M059J (cell line): ENCODE data around the gene UTP3. TPM values are rescaled to one million over a fixed set of nuclear protein-coding genes. Genes with fewer than 3 reads are reported as not detected.
"Not testable (repeated sequence)": the region's sequence is repeated elsewhere in the genome, so short reads cannot be mapped to it uniquely, and the experiment has no call there.

Experiments
- DNase-seq: peaks from one replicate; pipeline ENCODE4 v3.0.0-alpha.2; 2012; ENCODE audit warnings: low read depth
- total RNA-seq: library from RNA; depleted of rRNA; stranded (reverse); fragments of >200 nt; shearing (Covaris generic); gene quantifications from 2 replicates; pipeline ENCODE4 v1.2.3, GENCODE V29; 2014; rRNA removed

Gene UTP3
- total RNA-seq, 1 experiment from 2014 or later = 16.2 TPM

DNA sequence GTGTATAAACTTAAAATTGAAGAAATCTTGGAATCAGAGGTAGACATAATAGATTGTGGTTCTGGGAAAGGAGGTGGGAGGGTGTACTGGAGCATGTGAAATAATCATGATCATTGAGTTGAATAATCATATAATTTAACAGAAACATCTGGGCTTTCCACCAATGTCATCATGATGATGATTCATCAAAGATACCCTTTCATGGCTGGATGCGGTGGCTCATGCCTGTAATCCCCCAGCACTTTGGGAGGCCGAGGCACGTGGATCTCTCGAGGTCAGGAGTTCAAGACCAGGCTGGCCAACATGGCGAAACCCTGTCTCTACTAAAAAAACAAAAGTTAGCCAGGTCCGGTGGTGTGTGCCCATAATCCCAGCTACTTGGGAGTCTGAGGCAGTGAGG, 26.8 kb downstream of the UTP3 start:
- DNase-seq = no peak

DNA sequence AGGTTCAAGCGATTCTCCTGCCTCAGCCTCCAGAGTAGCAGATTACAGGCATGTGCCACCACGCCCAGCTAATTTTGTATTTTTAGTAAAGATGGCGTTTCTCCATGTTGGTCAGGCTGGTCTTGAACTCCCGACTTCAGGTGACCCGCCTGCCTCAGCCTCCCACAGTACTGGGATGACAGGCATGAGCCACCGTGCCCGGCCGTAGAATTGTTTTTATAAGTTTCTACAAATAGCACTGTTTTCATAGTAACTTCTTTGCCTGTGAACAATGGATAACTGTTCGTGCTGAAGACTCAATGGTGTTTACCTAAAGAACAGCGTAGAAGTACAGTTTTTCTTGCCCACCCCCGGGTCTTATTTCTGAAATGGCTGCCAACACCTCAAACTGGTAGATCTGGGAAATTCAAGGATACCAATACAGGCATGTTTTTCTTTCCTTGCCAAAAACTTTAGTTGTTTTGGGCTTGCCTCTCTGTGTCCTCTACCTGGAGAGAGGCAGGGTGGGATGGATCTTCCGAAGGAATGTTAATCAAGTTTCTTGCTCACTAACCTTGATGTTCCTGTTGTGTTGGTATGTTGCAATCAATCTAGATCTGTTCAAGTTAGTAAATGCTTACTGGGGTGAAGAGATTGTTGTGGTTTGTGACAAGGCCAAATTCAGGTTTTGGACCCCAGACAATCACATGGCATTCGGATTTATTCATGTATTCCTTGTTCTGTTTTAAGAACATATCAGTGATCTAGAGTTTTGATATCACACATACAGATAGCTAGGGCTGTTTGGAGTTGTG, 30.7 kb downstream of the UTP3 start:
- no peak for DNase-seq

DNA sequence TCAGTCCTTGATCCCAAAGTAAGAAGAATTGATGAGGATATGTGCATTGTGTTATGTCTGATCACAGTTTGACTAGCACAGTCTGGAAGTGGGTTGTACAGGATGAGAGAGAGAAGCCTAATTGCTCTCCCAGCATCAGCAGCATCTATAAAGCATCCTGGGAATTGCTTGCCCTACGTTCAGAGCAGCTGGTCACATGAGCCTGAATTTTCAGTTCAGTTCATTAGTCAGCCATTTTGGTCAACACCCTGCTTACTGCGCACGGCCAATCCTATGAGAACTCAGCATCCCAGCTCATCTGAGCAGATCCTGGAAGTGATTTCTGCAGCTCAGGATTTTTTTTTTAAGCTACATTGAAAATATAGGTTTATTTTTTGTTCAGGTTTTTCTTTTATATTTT, 33.4 kb downstream of the UTP3 start, which contains the start of gene RUFY3:
RUFY3 (plus strand) TSS at position 218 of the 400 bp plus-strand sequence. CDS start 610 bp downstream, outside the sequence.
- DNase-seq = peak; percentile 47

DNA sequence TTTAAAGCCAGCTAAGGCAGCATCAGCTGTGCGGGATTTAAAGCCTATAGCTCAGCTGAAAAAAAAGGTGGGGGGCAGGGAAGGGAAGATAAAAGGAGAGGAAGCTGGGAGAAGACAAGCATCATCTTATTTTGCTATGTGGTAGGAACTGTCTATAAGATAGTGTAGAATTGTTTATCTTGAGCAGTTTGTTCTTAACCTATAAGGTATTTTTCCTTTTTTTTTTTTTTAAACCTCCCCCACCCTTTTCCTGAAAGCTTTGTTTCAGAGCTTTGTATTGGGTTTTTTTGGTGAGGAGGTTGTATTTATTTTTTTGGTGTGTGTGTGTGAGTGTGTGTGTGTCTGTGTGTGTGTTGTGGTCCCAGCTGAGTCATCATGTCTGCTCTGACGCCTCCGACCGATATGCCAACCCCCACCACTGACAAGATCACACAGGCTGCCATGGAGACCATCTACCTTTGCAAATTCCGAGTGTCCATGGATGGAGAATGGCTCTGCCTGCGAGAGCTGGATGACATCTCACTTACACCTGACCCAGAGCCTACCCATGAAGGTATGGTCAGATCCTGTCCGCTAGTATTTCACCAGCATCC, 34.0 kb downstream of the UTP3 start:
- DNase-seq = peak; percentile 44

DNA sequence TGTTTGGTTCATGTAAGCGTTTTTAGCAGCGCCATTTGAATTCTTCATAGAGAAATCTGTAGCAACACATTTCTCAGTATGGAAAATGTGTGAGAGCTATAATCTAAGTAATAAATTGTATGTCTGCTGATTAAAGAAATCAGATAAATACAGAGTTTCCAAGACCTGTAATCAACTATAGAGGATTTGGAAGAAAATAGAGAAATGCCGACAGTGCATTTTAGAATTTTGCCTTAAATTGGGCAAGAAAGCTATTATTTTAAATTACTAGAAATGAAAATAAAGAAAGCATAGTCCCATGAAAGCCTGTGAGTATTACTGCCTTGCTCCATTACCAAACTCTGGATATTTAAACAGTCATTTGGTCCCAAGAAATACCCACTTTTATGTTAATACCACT, 36.1 kb downstream of the UTP3 start:
- no peak for DNase-seq

DNA sequence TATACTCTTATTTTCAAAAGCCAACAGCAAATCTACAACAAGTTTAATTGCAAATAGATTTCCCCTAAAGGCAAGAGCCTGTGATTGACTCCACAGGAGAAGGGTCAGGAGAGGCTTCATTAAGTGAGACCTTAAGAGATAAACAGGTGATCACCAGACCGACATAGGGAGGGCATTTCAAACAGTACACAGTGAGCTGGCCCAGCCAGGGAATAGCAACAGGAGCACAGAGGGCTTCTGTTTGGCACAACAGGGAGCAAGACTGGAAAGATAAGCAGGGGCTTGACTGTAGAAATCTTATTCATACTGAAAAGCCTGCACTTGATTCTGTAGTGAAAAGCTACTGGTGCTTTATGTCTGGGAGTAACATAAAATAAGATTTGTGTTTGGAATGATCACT, 37.3 kb downstream of the UTP3 start:
- no peak for DNase-seq

DNA sequence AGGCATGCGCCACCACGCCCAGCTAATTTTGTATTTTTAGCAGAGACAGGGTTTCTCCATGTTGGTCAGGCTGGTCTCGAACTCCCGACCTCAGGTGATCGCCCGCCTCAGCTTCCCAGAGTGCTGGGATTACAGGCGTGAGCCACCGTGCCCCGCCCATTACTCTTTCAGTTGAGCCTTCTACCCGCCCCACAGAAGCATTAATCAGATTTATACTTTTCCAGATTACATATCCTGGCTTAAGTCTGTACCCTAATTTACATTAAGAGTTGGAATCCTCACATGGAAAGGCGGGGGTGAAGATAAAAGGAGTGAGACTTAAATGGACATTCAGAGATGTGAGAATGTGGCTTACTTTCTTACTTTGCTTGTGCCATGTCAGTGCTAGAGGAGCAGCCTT, 38.2 kb downstream of the UTP3 start:
- not testable (repeated sequence) for DNase-seq

DNA sequence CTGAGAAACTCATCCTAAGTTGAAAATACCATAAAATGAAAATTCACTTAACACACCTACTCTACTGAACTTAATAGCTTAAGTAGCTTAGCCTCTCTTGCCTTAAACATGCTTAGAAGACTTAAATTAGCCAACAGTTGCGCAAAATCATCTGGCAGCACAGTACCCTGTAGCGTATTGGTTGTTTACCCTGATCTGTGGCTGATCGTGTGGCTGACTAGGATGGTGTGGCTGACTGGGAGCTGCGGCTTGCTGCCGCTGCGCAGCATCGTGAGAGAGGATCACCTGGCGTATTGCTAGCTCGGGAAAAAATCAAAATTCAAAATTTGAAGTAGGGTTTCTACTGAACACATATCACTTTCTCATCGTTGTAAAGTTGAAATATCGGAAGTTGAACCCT, 39.8 kb downstream of the UTP3 start:
- DNase-seq = no peak

DNA sequence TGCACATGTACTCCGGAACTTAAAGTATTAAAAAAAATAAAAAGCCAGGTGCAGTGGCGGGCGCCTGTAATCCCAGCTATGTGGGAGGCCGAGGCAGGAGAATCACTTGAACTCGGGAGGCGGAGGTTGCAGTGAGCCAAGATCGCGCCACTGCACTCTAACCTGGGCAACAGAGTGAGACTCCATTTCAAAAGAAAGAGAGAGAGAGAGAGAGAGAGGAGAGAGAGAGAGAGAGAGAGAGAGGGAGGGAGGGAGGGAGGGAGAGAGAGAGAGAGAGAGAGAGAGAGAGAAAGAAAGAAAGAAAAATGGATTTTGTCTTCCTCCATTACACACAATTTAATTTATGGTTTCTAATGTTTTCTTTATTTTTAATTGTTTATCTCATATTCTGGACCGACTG, 44.5 kb downstream of the UTP3 start:
- not testable (repeated sequence) for DNase-seq

DNA sequence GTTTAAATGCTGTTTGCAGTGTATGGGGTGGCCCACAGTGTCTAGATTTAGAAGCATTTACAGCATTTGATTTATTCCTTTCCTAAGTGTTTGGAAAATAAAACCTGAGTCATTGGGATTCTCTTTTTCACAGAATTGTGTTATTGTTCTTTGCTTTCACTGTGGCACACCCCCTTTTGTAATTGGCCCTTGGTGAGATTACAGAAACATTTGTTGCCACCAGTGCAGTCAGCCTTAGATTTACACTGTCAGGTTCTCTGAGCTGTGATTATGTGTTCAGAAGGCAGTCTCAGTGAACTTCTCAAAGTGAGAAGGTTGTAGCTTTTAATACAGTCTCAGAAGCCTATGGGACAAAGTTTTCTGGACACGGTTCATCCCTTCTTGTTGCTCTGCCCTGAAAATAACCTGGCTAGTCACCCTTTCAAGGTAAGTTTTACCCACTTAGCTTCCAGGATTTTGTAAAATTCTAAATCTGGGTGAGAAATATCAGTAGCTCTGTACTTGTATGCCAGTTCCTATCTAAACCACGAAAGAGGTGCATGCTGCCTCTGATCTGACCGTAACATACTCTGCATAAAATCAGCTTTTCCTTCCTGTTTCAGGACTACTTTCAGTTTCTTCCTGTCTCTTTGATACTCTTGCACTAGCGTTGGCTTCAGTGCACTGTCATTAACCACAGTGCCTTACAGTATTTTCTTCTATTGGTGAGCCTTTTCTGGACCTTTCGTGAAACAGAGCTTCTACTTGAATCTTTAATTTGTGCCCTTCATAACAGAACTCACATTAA, 46.0 kb downstream of the UTP3 start:
- peak; percentile 67 for DNase-seq

DNA sequence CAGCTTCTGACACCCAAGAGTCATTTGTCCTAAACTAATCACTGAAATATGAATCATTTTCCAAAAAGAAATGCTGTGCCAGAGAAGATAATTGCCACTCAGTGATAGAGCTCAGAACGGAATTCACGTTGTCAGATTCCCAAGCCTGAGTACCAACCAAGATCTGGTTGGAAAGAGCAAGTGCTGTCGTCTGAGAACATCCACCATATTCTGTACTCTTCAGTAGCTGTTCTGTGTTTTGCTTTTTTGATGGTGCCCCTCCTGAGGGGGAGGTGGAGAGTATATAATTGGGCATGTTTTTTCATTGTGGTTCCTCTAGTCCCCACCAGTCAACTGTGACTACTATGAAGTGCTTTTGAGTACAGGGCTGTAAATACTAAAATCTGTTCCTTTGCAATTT, 46.6 kb downstream of the UTP3 start:
- peak; percentile 9 for DNase-seq

DNA sequence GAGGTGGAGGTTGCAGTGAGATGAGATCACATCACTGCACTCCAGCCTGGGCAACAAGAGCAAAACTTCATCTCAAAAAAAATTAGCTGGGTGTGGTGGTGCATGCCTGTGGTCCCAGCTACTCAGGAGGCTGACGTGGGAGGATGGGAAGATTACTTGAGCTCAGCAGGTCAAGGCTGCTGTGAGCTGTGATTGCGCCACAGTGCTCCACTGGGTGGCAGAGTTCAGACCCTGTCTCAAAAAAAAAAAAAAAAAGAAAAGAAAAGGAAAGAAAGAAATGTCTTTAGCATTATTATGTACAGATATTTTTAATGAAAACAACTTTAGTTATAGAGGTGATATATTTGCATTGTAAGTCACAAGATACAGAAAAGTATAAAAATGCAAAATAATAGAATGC, 47.6 kb downstream of the UTP3 start:
- peak; percentile 56 for DNase-seq

DNA sequence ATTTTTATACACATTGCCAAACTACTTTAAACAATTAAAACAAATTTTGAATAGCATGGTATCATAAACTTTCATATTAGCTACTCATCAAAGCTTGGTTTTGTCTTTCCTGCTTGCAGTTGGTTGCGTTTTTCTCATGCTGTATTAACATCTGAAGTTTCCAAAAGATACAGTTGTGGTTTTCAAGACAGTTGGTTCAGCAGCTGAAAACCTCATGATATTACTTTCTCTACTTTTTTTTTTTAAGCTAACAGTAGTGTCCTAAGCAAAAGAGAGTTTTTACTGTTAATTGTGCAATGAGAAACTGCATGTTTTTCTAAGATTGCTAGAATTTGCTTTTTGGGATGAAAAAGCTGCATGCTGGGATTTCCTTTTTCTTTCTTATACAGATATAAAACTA, 48.7 kb downstream of the UTP3 start:
- no peak for DNase-seq

DNA sequence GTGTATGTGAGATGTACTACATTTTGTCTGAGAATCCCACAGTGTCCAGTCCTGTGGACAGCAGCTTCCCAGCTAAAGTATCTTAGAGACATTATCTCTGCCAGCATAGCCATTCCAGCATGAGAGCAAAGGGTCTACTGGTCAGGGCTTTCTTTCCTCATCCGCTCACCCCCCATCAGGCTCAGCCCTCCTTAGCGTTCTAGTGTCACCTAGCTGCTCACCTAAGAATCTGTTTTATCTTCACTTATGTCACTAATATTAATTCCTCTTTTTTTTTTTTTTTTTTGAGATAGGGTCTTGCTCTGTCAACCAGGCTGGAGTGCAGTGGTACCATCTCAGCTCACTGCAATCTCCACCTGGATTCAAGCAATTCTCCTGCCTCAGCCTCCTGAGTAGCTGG, 49.1 kb downstream of the UTP3 start:
- DNase-seq = no peak

DNA sequence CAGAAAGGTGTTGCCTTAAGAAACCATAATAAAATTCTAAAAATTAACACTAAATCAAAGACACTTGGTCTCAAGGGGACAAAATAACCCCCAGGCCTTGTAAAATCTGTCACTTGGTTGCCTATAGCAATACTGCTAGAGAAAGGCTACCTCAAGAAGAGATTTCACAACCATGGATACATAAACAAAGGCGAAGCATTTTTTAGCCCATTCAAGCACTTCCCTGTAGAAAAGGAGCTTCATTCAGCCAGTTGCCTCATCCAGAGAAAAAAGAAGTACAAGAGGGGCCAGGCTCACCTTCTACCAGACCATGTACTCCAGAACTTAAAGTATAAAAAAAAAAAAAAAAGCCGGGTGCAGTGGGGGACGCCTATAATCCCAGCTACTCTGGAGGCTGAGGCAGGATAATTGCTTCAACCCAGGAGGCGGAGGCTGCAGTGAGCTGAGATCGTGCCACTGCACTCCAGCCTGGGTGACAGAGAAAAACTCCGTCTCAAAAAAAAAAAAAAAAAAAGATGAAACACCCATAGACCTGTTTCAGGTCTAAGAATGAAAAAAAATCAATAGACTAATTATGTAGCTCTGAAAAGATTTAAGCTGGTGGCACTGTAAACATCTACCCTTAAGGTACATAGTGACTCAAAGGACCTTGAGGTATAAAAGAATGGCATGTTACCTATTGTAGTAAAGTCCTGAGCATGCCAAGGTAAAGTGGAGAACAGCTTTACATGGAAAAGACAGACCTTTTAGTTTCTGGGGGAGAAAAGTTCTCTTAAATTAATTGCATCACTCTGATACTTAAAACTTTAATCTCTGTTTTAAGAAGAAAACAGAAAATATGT, 51.4 kb downstream of the UTP3 start:
- DNase-seq = no peak

Other genes with a start within 250 kb of the UTP3 start
- 0.25 TPM in 1 of 2 replicates, not detected in the other for gene MUC7, start 216.3 kb upstream of the UTP3 start, total RNA-seq
- gene AMTN, start 170.0 kb upstream of the UTP3 start, total RNA-seq = 1.8 and 4.2 TPM in 2 replicates
- gene AMBN, start 96.3 kb upstream of the UTP3 start, total RNA-seq = not detected in 2 replicates
- not detected in 2 replicates for gene ENAM, start 59.8 kb upstream of the UTP3 start, total RNA-seq
- 0.12 and 0.91 TPM in 2 replicates for gene JCHAIN, start 22.0 kb upstream of the UTP3 start, total RNA-seq
- gene RUFY3, start 33.4 kb downstream of the UTP3 start, total RNA-seq = 6.9 and 12.9 TPM in 2 replicates
- gene GRSF1, start 151.4 kb downstream of the UTP3 start, total RNA-seq = 38.0 and 61.5 TPM in 2 replicates
- gene MOB1B, start 213.8 kb downstream of the UTP3 start, total RNA-seq = 3.5 and 7.4 TPM in 2 replicates